Measurements from ENCODE around the gene ZNF593OS. TPM values are rescaled to one million over a fixed set of nuclear protein-coding genes. Genes with fewer than 3 reads are reported as not detected.

The ZNF593OS gene
- total and polyA plus RNA-seq, 2 experiments from 2014 or later: 0.10 to 0.45 TPM

DNA sequence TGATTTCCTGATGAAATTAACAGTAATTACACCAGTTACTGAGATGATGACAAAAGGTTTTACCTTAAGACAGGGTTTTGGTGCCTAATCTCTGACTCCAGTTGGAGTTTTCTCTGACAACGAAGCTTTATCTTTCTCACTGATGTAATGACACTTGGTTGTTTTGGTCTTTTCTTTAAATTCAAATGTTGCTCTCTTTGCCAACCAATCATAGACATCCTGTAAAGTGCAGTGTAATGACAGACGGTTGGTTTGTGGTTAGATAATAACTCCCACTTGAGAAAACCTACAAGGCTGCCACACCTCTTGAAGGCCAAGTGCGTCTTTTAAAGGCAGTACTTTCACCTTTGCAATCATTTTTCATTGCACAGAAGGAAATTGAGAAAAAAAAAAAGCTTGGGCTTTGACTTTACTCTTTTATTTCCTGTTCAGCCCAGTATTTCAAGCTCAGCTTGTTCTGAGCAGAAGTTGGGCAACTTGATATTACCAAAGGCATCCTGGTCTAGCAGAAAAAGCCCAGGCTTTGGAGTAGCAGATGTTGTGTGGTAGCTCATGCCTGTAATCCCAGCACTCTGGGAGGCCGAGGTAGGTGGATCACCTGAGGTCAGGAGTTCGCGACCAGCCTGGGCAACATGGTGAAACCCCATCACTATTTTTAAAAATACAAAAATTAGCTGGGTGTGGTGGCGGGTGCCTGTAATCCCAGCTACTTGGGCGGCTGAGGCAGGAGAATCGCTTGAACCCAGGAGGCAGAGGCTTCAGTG lies 45.1 kb downstream of the ZNF593OS start:
- H4K20me1 ChIP-seq (ENCODE audit: insufficient read depth, poor library complexity, severe bottlenecking): peaks cover 4% of the 10 kb centered on the region
- H3K4me3 ChIP-seq: no peak overlapping the region
- H2AFZ ChIP-seq: no peak overlapping the region
- H3K36me3 ChIP-seq (replicated peaks; ENCODE audit: insufficient read depth, low read depth): no peaks in the 10 kb centered on the region
- H3K9me3 ChIP-seq (ENCODE audit: low read depth): no peaks in the 10 kb centered on the region
- H3K9me2 ChIP-seq (replicated peaks; ENCODE audit: insufficient read depth): no peaks in the 10 kb centered on the region
- no peaks in the 10 kb centered on the region for H3K27me3 ChIP-seq
- WGBS (ENCODE audit: low lambda C conversion rate, missing lambda C conversion rate): 67% methylated on average over 9 of the region's 9 CpGs
- H3K4me2 ChIP-seq: peak overlapping the region; percentile 27
- peak overlapping the region; percentile 64 for H3K27ac ChIP-seq
- DNase-seq (ENCODE audit: low spot score): peak; percentile 50
- H3K79me2 ChIP-seq: peaks cover 13% of the 10 kb centered on the region
- TF ChIP-seq, protein P1, sequence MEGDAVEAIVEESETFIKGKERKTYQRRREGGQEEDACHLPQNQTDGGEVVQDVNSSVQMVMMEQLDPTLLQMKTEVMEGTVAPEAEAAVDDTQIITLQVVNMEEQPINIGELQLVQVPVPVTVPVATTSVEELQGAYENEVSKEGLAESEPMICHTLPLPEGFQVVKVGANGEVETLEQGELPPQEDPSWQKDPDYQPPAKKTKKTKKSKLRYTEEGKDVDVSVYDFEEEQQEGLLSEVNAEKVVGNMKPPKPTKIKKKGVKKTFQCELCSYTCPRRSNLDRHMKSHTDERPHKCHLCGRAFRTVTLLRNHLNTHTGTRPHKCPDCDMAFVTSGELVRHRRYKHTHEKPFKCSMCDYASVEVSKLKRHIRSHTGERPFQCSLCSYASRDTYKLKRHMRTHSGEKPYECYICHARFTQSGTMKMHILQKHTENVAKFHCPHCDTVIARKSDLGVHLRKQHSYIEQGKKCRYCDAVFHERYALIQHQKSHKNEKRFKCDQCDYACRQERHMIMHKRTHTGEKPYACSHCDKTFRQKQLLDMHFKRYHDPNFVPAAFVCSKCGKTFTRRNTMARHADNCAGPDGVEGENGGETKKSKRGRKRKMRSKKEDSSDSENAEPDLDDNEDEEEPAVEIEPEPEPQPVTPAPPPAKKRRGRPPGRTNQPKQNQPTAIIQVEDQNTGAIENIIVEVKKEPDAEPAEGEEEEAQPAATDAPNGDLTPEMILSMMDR (IDR thresholded peaks at IDR 0.05; ENCODE audit: poor library complexity): no peak
- TF ChIP-seq EZH2 (IDR thresholded peaks at IDR 0.05; ENCODE audit: borderline replicate concordance): no peak
- TF ChIP-seq EZH2phosphoT487 (IDR thresholded peaks at IDR 0.05; ENCODE audit: low read depth, severe bottlenecking, unreplicated experiment): no peak
- H3K4me1 ChIP-seq (ENCODE audit: insufficient read depth): peaks cover 3% of the 10 kb centered on the region

DNA sequence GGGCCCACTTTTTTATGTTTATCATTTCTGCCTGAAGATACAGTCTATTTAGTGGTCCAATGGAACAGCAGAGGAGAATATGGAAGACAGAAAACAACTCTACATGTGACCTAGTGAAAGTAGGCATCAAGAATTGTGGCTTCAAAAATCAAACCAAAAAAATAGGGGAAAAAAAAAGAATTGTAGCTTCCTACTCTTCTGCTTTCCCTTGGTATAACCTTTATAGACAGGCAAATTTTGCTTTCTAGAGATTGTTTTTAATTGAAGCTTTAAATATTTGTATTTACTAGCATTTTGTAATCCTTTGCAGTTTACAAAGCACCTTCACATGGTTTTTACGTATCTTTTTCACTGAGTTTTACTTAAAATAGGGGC lies 45.7 kb downstream of the ZNF593OS start:
- H3K27me3 ChIP-seq: no peaks in the 10 kb centered on the region
- 76% methylated on average over 1 of the region's 1 CpG for WGBS (ENCODE audit: low lambda C conversion rate, missing lambda C conversion rate)
- peaks cover 3% of the 10 kb centered on the region for H3K4me1 ChIP-seq (ENCODE audit: insufficient read depth)
- no peak for DNase-seq (ENCODE audit: low spot score)
- peaks cover 15% of the 10 kb centered on the region for H3K79me2 ChIP-seq
- peak overlapping the region; percentile 47 for H3K27ac ChIP-seq
- no peak for TF ChIP-seq EZH2 (IDR thresholded peaks at IDR 0.05; ENCODE audit: borderline replicate concordance)
- TF ChIP-seq, protein P1 (IDR thresholded peaks at IDR 0.05; ENCODE audit: poor library complexity): no peak
- no peak for TF ChIP-seq EZH2phosphoT487 (IDR thresholded peaks at IDR 0.05; ENCODE audit: low read depth, severe bottlenecking, unreplicated experiment)
- no peak overlapping the region for H3K4me2 ChIP-seq
- no peak overlapping the region for H2AFZ ChIP-seq
- H3K4me3 ChIP-seq: no peak overlapping the region
- H3K36me3 ChIP-seq (replicated peaks; ENCODE audit: insufficient read depth, low read depth): no peaks in the 10 kb centered on the region
- H3K9me3 ChIP-seq (ENCODE audit: low read depth): no peaks in the 10 kb centered on the region
- H4K20me1 ChIP-seq (ENCODE audit: insufficient read depth, poor library complexity, severe bottlenecking): peaks cover 4% of the 10 kb centered on the region
- no peaks in the 10 kb centered on the region for H3K9me2 ChIP-seq (replicated peaks; ENCODE audit: insufficient read depth)

DNA sequence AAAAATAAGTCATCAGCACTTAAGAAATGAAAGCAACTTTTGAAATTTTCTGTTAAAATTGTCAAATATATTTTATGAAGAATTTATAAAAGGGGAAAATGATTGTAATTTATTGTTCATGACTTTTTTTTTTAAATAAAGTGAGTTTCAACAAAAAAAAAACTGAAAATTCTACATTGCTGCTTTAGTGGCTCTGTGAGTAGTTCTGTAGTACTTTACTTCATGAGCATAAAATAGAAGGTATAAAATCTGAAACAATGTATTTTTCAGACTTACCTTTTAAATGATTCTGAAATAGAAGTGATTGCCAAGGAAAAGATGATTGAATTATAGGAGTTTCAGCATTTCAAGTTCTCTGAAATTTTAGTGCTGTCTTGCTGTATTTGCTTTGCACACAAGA lies 46.2 kb downstream of the ZNF593OS start:
- Histone ChIP-seq H3K4me3 (no peak overlapping the region), H3K9me2 (replicated peaks; ENCODE audit: insufficient read depth) (no peaks in the 10 kb centered on the region), H3K27me3 (no peaks in the 10 kb centered on the region), H3K79me2 (peaks cover 15% of the 10 kb centered on the region), H3K4me2 (no peak overlapping the region), H3K36me3 (replicated peaks; ENCODE audit: insufficient read depth, low read depth) (no peaks in the 10 kb centered on the region), H2AFZ (no peak overlapping the region), H3K9me3 (ENCODE audit: low read depth) (no peaks in the 10 kb centered on the region), H4K20me1 (ENCODE audit: insufficient read depth, poor library complexity, severe bottlenecking) (peaks cover 4% of the 10 kb centered on the region), H3K27ac (no peak overlapping the region), H3K4me1 (ENCODE audit: insufficient read depth) (peaks cover 3% of the 10 kb centered on the region)
- DNase-seq (ENCODE audit: low spot score): no peak
- TF ChIP-seq, protein P1 (IDR thresholded peaks at IDR 0.05; ENCODE audit: poor library complexity): no peak
- TF ChIP-seq EZH2 (IDR thresholded peaks at IDR 0.05; ENCODE audit: borderline replicate concordance): no peak
- TF ChIP-seq EZH2phosphoT487 (IDR thresholded peaks at IDR 0.05; ENCODE audit: low read depth, severe bottlenecking, unreplicated experiment): no peak
